Stimulated activated CD4-positive, alpha-beta T cell treated with anti-CD3 and anti-CD28 coated beads, Interleukin-4, amount 100 ng/mL, for 48 hours (primary cell): Measurements from ENCODE around the gene HIF1AN.

Experiments
- DNase-seq, 2 donors: peaks; one replicate each; pipeline ENCODE4 v3.0.0-alpha.2; 2020; ENCODE audit warnings: low read depth in 2 of 2

HIF1AN gene

DNA sequence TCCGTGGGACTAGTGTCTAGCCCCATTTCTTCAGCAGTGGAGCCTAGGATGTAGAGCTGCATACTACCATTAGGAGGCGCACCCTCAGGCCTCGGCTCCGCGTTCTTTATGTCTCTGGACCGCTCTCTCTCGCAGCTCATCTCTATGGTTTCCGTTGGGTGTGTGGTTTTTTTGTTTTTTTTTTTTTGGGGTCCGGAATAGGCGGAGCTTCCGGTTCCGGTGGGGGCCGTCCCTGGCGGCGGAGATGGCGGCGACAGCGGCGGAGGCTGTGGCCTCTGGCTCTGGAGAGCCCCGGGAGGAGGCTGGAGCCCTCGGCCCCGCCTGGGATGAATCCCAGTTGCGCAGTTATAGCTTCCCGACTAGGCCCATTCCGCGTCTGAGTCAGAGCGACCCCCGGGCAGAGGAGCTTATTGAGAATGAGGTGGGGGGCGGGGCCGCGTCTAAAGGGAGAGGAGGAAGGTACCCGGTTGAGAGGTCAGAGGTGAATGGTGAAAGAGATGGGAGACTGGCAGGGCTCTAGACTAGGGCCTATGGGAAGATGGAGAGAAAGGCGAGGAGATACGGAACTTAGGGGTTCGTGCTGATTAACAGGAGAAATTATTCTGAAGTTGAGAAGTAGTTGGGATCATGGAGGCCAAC, at the start of gene HIF1AN:
HIF1AN (plus strand) TSS at position 229 of the 639 bp plus-strand sequence; CDS start at position 245, 16 bp downstream.
- DNase-seq = peak; percentile 75 to 82

DNA sequence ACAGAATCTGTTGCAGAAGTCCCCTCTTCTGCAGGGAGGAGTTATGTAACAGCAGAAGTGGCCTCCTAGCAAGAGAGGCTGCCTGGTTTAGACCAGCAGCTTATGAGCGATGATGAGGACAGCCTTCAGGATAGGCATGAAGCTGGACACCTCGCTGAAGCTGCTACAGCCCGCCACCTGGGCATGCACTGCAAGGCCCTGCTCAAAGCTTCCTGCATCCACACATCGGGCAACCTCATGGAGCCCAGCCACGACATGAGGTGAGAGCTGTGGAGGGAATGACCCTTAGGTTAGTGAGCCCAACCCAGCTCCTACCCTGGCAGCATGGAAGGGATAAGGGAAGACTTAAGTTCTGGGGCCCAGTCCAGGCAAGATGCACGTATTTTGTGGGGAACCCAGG, 48.2 kb upstream of the HIF1AN start:
- no peak for DNase-seq

DNA sequence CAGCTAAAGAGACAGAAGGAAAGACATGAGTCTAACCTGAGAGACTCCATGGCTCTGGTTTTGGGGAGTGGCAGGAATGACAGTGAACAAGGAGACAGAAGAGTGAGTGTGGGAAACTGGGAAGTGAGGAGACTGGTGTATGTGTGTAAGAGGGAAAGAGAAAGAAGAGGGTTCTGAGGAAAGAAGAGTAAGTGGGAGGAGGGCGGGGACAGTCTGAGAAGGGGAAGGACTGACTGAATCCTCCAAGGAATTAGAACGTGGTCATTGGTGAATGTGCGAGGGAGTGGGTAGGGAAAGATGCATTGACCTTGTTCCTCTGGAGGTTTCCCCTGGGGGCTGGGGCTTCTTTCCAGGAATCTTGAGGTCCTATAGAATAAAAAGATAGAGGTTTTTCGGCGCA, 46.3 kb upstream of the HIF1AN start:
- no peak for DNase-seq

DNA sequence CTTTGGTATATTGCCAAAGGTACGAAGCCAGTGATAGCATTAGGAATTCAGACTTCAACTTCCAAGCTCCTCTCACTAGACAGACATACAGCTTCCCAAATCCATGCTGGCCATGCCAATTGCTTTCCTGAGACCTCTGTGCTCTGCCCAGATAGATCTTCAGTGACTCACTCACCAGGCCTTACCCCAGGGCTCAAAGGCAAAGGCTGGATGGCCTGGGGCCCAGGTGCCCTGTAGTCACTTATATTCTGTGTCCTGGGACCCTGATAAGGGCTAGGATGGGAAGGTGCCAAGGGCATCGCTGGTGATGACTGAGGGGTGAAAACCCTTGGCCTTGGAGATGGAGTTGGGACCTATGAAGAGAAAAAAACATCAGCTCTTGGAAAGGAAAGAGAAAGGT, 45.2 kb upstream of the HIF1AN start:
- no peak for DNase-seq

DNA sequence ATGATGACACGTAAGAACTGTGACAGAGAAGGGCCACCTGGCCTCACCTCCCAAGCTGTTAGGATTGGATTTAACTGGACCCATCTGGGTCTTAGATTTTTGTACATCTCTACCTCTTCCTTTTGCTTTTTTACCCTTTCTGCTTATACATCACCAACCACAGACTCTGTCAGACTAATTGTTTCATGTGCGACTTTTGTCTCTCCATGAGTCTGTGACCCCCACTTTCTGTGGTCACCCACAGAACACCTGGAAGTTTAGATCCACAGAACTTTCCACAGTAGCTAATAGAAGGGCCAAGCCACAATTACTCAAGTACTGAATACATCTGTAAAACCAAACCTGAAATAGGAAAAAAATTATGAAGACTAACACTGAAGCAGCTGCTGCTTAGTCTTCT, 39.2 kb upstream of the HIF1AN start:
- DNase-seq = no peak

DNA sequence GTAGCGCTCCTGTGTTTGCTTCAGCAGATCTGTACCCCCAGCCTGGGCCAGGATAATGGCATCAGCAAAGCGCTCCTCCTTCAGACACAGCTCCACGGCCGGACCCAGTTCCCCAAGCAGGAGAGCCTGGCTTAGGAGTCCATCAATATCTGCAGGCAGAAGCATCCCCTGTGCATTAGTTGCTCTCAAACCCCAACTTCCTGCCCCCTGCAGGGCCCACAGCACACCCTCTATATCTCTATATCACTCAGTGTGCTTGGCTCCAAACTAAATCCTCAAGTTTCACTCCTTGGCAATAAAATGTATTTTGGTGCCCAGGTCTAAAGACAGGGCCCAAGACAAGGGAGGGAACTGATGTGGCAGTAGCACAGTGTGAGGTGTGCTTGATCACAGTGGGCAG, 37.7 kb upstream of the HIF1AN start:
- DNase-seq = no peak

- DNase-seq = no peak
Observed at GRCh38 chr10:100501423-100501822, 34.3 kb upstream of the HIF1AN start.

DNA sequence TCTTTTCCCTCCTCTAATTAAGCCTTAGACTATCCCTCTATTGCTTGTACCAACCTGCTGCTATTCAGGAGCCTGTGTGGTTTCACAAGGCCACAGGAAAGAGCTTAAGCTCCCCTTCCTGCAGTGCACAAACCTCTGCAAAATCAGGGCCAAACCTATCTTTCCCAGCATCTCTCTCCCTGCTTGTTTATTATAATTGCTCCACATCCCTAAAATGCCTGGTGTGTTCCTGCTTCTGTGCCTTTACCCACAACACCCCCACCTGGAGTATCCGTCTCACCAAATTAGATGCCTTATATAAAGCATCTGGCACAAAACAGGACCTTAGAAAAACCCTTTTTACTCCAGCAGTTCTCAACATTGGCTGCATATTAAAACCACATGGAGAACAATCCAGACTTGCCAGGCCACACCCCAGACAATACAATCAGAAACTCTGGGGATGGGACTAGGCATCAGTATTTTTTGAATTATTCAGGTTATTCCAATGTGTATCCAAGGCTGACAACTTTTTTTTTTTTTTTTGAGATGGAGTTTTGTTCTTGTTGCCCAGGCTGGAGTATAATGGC, 32.7 kb upstream of the HIF1AN start:
- DNase-seq = no peak

DNA sequence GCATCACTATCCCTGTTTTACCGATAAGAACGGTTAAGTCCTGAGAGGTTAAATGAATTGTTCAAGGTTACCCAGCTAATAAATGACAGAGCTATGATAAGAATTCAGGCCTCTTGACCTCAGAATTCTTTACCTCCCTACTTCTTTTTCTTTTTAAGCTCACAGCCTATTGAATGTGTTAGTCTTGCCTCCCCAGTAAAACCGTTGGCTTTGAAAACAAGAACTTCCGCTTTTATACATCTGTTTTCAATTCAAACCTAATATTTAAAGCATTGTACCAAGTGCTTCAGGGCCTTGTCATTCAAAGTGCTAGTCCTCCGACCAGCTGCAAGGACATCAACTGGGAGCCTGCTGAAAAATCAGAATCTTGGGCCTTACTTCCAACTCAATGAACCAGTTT, 31.6 kb upstream of the HIF1AN start:
- DNase-seq = no peak

DNA sequence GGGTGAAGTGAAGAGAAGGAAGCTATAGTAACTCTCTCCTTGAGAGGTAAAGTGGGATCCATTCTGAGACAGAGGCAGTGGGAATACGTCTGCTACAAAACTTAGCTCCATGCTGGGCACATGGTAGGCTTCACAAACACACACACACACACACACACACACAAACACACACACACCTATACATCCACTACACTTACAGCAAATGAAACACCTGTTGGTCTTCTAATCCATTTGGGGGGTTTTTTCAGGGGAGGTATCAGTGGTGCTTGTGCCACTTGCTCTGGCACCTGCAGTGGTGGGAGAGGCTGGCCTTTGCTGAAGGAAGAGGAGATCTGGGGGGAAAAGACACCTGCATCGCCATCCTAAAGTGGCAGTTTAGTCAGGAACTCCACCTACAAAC, 30.6 kb upstream of the HIF1AN start:
- no peak for DNase-seq

GRCh38 chr10:100506596-100507356, 29.0 kb upstream of the HIF1AN start:
- DNase-seq = peak in 1 of 2 donors; percentile 9

GRCh38 chr10:100507357-100507732, 28.4 kb upstream of the HIF1AN start:
- no peak for DNase-seq

- DNase-seq = no peak
Observed at GRCh38 chr10:100508266-100508665, 27.5 kb upstream of the HIF1AN start.

DNA sequence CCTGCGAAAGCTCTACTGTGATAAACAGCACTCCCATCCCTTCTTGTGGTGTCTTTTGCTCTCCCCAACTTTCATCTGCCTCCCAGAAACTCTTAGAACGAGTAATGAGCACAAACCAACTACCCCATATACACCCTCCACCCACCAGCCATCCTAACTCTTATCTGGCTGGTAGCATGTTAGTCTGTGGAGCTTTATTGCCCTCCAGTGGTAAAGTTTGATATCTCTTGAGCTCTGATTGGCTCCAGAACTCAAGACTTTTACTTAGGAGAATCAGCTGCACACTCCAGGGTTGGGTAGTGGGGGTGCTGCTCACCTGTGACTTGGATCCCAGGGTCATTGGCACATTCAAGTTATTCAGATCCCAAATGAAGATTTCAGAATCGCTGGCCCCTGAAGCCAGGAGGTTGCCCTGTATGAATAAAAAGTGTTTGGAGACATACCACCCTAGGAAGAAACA, 27.0 kb upstream of the HIF1AN start:
- no peak for DNase-seq

DNA sequence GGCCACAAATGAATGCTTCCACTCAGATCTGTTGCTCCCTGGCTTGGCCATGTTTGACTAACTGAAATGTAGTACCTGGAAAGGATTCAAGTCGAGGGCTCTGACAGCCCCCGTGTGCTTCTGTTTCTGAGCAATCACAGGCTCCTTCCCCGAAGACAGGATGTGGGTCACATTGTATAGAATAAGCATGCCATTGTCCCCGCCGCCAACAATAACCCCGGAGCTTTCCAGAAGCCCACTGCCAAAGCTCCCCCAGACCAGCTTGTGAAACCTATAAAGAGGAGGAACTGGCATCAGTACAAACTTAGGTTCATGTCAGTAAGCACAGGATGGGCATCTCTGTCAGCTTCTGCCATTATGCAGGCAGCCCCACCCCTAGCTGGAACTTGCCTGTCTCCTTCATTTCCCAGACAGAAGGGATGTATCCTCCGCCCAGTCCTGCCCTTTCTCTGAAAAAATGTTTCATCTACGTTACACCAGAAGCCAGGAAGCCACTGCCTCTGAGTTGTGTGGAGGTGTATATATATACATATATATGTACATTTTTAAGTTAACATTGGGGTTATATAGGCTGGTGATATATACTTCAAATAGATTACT, 26.4 kb upstream of the HIF1AN start:
- DNase-seq = peak; percentile 23 to 32

DNA sequence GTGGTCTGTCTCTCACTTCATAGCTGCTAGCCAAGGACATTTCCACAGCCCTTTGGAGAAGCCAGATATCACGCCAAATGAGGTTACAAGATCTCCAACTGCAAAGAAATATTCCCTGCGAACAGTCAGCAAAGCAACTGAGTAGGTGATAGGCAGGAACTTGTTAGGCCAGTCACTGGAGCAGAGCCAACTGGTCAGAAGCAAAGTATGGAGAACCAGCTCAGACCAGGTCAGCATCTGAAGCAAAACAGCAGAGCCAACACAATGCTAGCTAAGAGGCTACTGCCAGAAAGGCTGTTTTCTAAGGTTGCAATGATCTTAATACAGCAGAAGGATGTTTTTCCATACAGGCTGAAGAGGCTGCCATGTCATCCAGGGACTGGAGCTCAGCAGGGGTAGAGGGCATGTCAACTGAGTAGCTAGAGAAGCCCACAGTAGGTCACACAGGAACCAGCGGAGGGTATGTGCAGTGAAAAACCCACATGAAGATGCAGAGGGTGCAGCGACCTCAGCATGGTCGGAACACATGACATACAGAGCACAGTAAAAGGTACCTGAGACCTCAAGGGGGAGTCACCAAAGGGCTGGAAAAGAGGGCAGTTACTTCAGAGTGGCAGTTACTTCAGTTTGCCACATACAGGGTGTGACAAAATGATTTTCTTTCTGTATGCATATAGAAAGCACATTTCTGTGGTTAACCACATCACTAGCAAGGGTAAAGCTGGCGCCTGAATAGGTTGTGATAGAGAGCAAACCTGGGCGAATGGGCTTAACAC, 25.0 kb upstream of the HIF1AN start:
- peak in 1 of 2 donors; percentile 33 for DNase-seq

DNA sequence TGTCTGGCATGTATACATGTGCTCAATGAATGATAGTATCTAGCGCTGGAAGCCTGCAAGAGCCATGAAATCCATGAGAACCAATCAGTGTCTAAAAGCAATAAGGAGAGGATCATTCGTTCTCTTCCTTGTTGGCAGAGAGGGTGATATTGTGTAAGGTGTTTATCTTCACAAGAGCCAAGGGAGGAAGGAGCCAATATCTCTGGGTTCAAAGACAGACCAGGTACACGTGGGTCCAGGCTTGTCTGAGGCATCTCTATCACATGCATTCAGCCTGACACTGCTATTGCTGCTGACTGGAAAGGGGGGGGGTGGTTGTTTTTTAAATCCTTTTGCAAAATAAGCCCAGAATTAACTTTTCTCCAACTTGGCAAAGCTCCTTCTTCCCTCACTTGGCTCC, 20.1 kb upstream of the HIF1AN start:
- no peak for DNase-seq

DNA sequence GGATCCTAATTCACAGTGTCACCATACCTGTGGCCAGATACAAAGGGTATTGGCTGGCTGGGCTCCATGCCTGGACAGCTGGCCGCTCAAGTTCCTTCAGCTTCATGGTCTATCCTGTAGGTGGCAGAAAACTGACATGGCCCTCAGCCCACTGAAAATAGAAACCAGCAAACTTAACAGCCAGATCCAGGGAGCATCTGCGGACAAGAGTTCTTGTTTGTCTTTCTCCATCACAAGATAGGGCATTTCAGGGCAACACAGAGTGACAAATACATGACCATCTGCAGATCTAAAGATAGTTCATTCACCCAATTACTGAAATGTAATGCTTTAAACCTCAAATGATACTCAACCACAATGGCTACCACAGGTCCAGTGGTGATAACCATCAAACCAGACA, 18.9 kb upstream of the HIF1AN start:
- DNase-seq = no peak

GRCh38 chr10:100518761-100519241, 16.9 kb upstream of the HIF1AN start:
- DNase-seq = peak; percentile 47 to 60

GRCh38 chr10:100519311-100520051, 16.3 kb upstream of the HIF1AN start, which contains the start of gene SEC31B:
SEC31B (minus strand) TSS chr10:100519861; CDS start chr10:100516952, 2,909 bp downstream.
- no peak for DNase-seq

DNA sequence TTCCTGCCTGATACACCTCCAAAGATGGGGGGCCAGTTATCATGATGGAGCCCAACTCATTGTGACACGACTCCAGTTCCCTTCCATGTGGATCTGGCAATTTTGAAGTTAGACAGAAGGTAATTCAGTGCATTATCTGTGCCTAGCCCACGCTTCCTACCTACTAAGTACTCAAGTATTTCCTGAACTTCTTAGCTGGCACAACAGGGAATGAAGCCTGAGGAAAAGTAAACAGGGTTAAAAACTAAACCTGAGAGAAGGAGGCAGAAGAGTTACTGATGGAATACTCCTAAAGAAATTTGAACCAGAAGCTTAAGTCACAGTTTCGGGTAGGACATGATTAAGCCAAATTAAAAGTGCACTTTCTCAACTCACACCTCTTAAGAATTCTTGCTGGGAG, 14.9 kb upstream of the HIF1AN start:
- DNase-seq = no peak
